ENCODE measurements around the gene ZFAND3. TPM values are rescaled to one million over a fixed set of nuclear protein-coding genes. Genes with fewer than 3 reads are reported as not detected.
A peak's percentile ranks its signal among the peaks of the same experiment; 100 is the strongest.

Gene ZFAND3
- polyA plus RNA-seq, 3 donors: 11.5 to 21.1 (median 11.7) TPM

- DNase-seq: no peak
- intact Hi-C loops (cut with micrococcal nuclease): no loop called here
- no peak for TF ChIP-seq CTCF (IDR thresholded peaks at IDR 0.05)
Measured at GRCh38 chr6:38168126-38168525, 348.6 kb downstream of the ZFAND3 start.

GRCh38 chr6:38168699-38169098 is 349.2 kb downstream of the ZFAND3 start:
- 90% methylated on average over 5 of the region's 8 CpGs for WGBS (ENCODE audit: insufficient coverage)
- no peak overlapping the region for H3K9ac ChIP-seq (ENCODE audit: insufficient read depth, low read length, poor library complexity, severe bottlenecking)
- Mint-ChIP-seq H3K27ac (no peak overlapping the region), H3K4me3 (no peak overlapping the region), H3K9me3 (no peaks in the 10 kb centered on the region), H3K36me3 (peaks cover 6% of the 10 kb centered on the region in 2 donors), H3K27me3 (ENCODE audit: low read depth in 3 of 3) (peaks cover 0 to 4% (median 1%) of the 10 kb centered on the region in 3 donors), H3K4me1 (no peaks in the 10 kb centered on the region)
- H3K4me3 ChIP-seq (replicated peaks in 1 of 3; ENCODE audit: low read depth in 2 of 3, low read length in 3 of 3): no peak overlapping the region
- DNase-seq: no peak
- no peak overlapping the region for H3K4me2 ChIP-seq (replicated peaks; ENCODE audit: extremely low read depth, low read length, poor library complexity, severe bottlenecking)
- no peaks in the 10 kb centered on the region for H3K4me1 ChIP-seq (ENCODE audit: control insufficient read depth in 1 of 2, insufficient read depth in 2 of 2, low read length in 2 of 2)
- no peaks in the 10 kb centered on the region for H3K79me2 ChIP-seq (ENCODE audit: insufficient read depth, low read length)
- intact Hi-C loops (cut with micrococcal nuclease): no loop called here
- no peaks in the 10 kb centered on the region for H3K27me3 ChIP-seq (ENCODE audit: control insufficient read depth in 2 of 2, insufficient read depth in 2 of 2, low read length in 2 of 2)
- no peaks in the 10 kb centered on the region for H3K9me3 ChIP-seq (replicated peaks in 1 of 2; ENCODE audit: control insufficient read depth in 1 of 2, insufficient read depth in 1 of 2, low read length in 2 of 2)
- no peak overlapping the region for H2AFZ ChIP-seq (ENCODE audit: insufficient read depth, low read depth, low read length, poor library complexity, severe bottlenecking)
- no peaks in the 10 kb centered on the region for H3K36me3 ChIP-seq (replicated peaks in 1 of 2; ENCODE audit: control insufficient read depth in 1 of 2, insufficient read depth in 2 of 2, low read length in 2 of 2)
- TF ChIP-seq CTCF (IDR thresholded peaks at IDR 0.05): no peak
- no peak overlapping the region for H3K27ac ChIP-seq (ENCODE audit: low read depth in 1 of 2, low read length in 2 of 2)
- no peaks in the 10 kb centered on the region for H4K20me1 ChIP-seq (ENCODE audit: insufficient read depth, low read length)

More at GRCh38 chr6:38168126-38168525, 348.6 kb downstream of the ZFAND3 start:
- Histone ChIP-seq H3K27me3 (ENCODE audit: control insufficient read depth in 2 of 2, insufficient read depth in 2 of 2, low read length in 2 of 2) (no peaks in the 10 kb centered on the region), H2AFZ (ENCODE audit: insufficient read depth, low read depth, low read length, poor library complexity, severe bottlenecking) (no peak overlapping the region), H3K27ac (ENCODE audit: low read depth in 1 of 2, low read length in 2 of 2) (no peak overlapping the region), H4K20me1 (ENCODE audit: insufficient read depth, low read length) (no peaks in the 10 kb centered on the region), H3K4me2 (replicated peaks; ENCODE audit: extremely low read depth, low read length, poor library complexity, severe bottlenecking) (no peak overlapping the region), H3K9me3 (replicated peaks in 1 of 2; ENCODE audit: control insufficient read depth in 1 of 2, insufficient read depth in 1 of 2, low read length in 2 of 2) (no peaks in the 10 kb centered on the region), H3K36me3 (replicated peaks in 1 of 2; ENCODE audit: control insufficient read depth in 1 of 2, insufficient read depth in 2 of 2, low read length in 2 of 2) (no peaks in the 10 kb centered on the region), H3K9ac (ENCODE audit: insufficient read depth, low read length, poor library complexity, severe bottlenecking) (no peak overlapping the region), H3K4me3 (replicated peaks in 1 of 3; ENCODE audit: low read depth in 2 of 3, low read length in 3 of 3) (no peak overlapping the region), H3K79me2 (ENCODE audit: insufficient read depth, low read length) (no peaks in the 10 kb centered on the region), H3K4me1 (ENCODE audit: control insufficient read depth in 1 of 2, insufficient read depth in 2 of 2, low read length in 2 of 2) (no peaks in the 10 kb centered on the region)
- Mint-ChIP-seq H3K27ac (peak overlapping the region in 1 of 7 donors; percentile 35), H3K9me3 (no peaks in the 10 kb centered on the region), H3K36me3 (peaks cover 2% of the 10 kb centered on the region in 2 donors), H3K4me3 (no peak overlapping the region), H3K27me3 (ENCODE audit: low read depth in 3 of 3) (peaks cover 1 to 4% (median 2%) of the 10 kb centered on the region in 3 donors), H3K4me1 (no peaks in the 10 kb centered on the region)
- WGBS (ENCODE audit: insufficient coverage): 96% methylated on average over 9 of the region's 13 CpGs

Measured in CD14-positive monocyte (primary cell).